ENCODE measurements around the gene XRCC4. TPM values are rescaled to one million over a fixed set of nuclear protein-coding genes. Genes with fewer than 3 reads are reported as not detected.

XRCC4 gene
- total and polyA plus RNA-seq, 2 of the 8 experiments (the other 6 are each of a cell fraction or from before 2014, with no cell fraction given): 3.0 to 8.3 TPM

GRCh38 chr5:83029912-83030311 is 47.4 kb upstream of the XRCC4 start:
- H2BK120ac ChIP-seq (replicated peaks; ENCODE audit: low read depth, low read length): no peak overlapping the region
- 84% methylated on average over 2 of the region's 2 CpGs; no CpG with 5 or more reads in 1 of the 2 experiments for WGBS, 2 experiments (ENCODE audit: extremely low coverage in 1 of 2, insufficient coverage in 1 of 2, insufficient read length in 1 of 2, insufficient replicate concordance in 2 of 2, low coverage in 1 of 2, low lambda C conversion rate in 2 of 2, missing lambda C conversion rate in 1 of 2)
- H3K79me2 ChIP-seq (ENCODE audit: control insufficient read depth in 1 of 2, insufficient read depth in 2 of 2, low read length in 2 of 2): no peaks in the 10 kb centered on the region
- no peaks in the 10 kb centered on the region for H3K36me3 ChIP-seq (ENCODE audit: control insufficient read depth in 2 of 4, insufficient read depth in 4 of 4, low read length in 3 of 4)
- H3K4me1 ChIP-seq (replicated peaks in 1 of 4; ENCODE audit: control insufficient read depth in 3 of 4, insufficient read depth in 4 of 4, low read length in 3 of 4): peaks cover 0 to 7% (median 7%) of the 10 kb centered on the region in 4 experiments; a peak in 4 of 7 replicates
- no peak overlapping the region for H3K27ac ChIP-seq (ENCODE audit: low read depth, low read length)
- H2BK5ac ChIP-seq (ENCODE audit: low read depth, low read length): no peak overlapping the region
- TF ChIP-seq KDM1A (IDR thresholded peaks at IDR 0.05; ENCODE audit: borderline replicate concordance, low read length) (no peak), CBX5 (IDR thresholded peaks at IDR 0.05; ENCODE audit: low read depth, low read length) (no peak), ATF2 (IDR thresholded peaks at IDR 0.05; ENCODE audit: low read length) (no peak), SP2 (IDR thresholded peaks at IDR 0.05; ENCODE audit: low read length) (no peak), GTF2F1 (IDR thresholded peaks at IDR 0.05; ENCODE audit: borderline replicate concordance, low read depth, low read length) (no peak), HDAC6 (IDR thresholded peaks at IDR 0.05; ENCODE audit: low read depth, low read length) (no peak), KDM4A (IDR thresholded peaks at IDR 0.05; ENCODE audit: low read depth, low read length, severe bottlenecking) (no peak), SIN3A (conservative IDR thresholded peaks at IDR 0.05 in 1 of 2, IDR thresholded peaks at IDR 0.05 in 1 of 2; ENCODE audit: low read depth in 1 of 2, low read length in 2 of 2) (no peak), JUN (IDR thresholded peaks at IDR 0.05; ENCODE audit: low read depth, low read length) (no peak), RFX5 (IDR thresholded peaks at IDR 0.05; ENCODE audit: borderline replicate concordance, low read depth, low read length) (no peak)
- peak overlapping the region; percentile 52; the same call in 1 of the 2 replicates for H4K8ac ChIP-seq (ENCODE audit: extremely low read depth, insufficient read depth, low read length)
- H2AK5ac ChIP-seq (ENCODE audit: low read depth, low read length): 0 out of 2 replicates have a peak overlapping the region, but pooled peaks have one; percentile 31
- H3K23ac ChIP-seq (ENCODE audit: insufficient read length): no peak overlapping the region
- H3K14ac ChIP-seq (ENCODE audit: insufficient read length): no peak overlapping the region
- FAIRE-seq (no peak), DNase-seq (ENCODE audit: low read depth in 1 of 2, low spot score in 2 of 2) (no peak)
- no peaks in the 10 kb centered on the region for H3K79me1 ChIP-seq (ENCODE audit: low read depth, low read length)
- H3K4me3 ChIP-seq (ENCODE audit: extremely low read depth in 1 of 4, insufficient read depth in 2 of 4, low read depth in 3 of 4, low read length in 4 of 4): no peak overlapping the region
- H2BK15ac ChIP-seq (ENCODE audit: low read length): 0 out of 2 replicates have a peak overlapping the region, but pooled peaks have one; percentile 25
- peak overlapping the region; percentile 71 for H2BK12ac ChIP-seq (ENCODE audit: low read depth, low read length)
- no peak overlapping the region for H4K91ac ChIP-seq (replicated peaks; ENCODE audit: insufficient read length, low read length)
- H3K9ac ChIP-seq (replicated peaks in 1 of 4; ENCODE audit: extremely low read depth in 1 of 4, low read depth in 3 of 4, low read length in 3 of 4): no peak overlapping the region
- ChIA-PET CTCF (ENCODE audit: partially characterized antibody) (interaction anchor here (1.1 kb wide), 1 partner anchor 10 kb away, joined by 3 read pairs; no protein-coding TSS in a partner anchor), POLR2A (ENCODE audit: partially characterized antibody) (interaction anchor here (1.4 kb wide), 1 partner anchor 21 kb away, joined by 4 read pairs; no protein-coding TSS in a partner anchor)
- no peak overlapping the region for H2AFZ ChIP-seq (ENCODE audit: low read length)
- no peak overlapping the region for H3K56ac ChIP-seq (replicated peaks; ENCODE audit: insufficient read length, low read depth, low read length)
- no peaks in the 10 kb centered on the region for H3K9me3 ChIP-seq (ENCODE audit: insufficient read depth in 2 of 2, low read depth in 1 of 2, low read length in 1 of 2)
- no peak overlapping the region for H3K18ac ChIP-seq (ENCODE audit: extremely low read depth, low read length)
- H3K4ac ChIP-seq (replicated peaks; ENCODE audit: insufficient read length, low read depth, low read length): no peak overlapping the region
- H2BK20ac ChIP-seq (ENCODE audit: low read length): no peak overlapping the region
- H3K4me2 ChIP-seq (ENCODE audit: insufficient read depth in 1 of 2, low read depth in 2 of 2, low read length in 2 of 2): no peak overlapping the region
- no peak overlapping the region for H4K5ac ChIP-seq (ENCODE audit: insufficient read length, low read depth, low read length)
- no peaks in the 10 kb centered on the region for H3K27me3 ChIP-seq (replicated peaks in 1 of 4; ENCODE audit: control insufficient read depth in 3 of 4, extremely low read depth in 1 of 4, insufficient read depth in 3 of 4, low read length in 3 of 4)
- no peaks in the 10 kb centered on the region for H3K23me2 ChIP-seq (ENCODE audit: low read depth, low read length)
- H4K20me1 ChIP-seq (replicated peaks in 1 of 2; ENCODE audit: control insufficient read depth in 1 of 2, insufficient read depth in 2 of 2, low read length in 2 of 2): no peaks in the 10 kb centered on the region
